HG03045 (cell line): ENCODE results near the gene NMNAT2.

Source experiments
- ATAC-seq: cut with Tn5 transposase; IDR thresholded peaks from one replicate; pipeline ENCODE4 v1.9.1; 2021; ENCODE audit warnings: mild to moderate bottlenecking, moderate library complexity; ENCODE audit not compliant: unreplicated experiment

Gene NMNAT2

GRCh38 chr1:183368213-183369108, 49.7 kb downstream of the NMNAT2 start:
- ATAC-seq: no peak

GRCh38 chr1:183366116-183366515, 52.1 kb downstream of the NMNAT2 start:
- no peak for ATAC-seq

DNA sequence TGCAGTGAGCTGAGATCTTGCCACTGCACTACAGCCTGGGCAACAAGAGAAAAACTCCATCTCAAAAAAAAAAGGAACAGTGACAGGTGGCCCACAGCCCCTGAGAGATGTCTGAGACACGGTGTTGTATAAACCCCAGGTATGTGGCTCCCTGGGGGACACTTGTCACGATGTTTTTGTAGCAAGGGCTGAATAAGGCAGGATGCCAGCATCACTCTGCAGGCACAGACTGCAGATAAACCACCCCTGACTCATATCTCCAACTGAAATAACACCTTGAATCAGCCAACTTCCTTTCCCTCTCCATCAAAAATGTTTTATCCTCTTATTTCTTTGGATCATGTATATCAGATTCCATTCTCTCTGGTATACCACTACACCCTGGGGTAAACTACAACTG, 52.5 kb downstream of the NMNAT2 start:
- ATAC-seq: no peak

DNA sequence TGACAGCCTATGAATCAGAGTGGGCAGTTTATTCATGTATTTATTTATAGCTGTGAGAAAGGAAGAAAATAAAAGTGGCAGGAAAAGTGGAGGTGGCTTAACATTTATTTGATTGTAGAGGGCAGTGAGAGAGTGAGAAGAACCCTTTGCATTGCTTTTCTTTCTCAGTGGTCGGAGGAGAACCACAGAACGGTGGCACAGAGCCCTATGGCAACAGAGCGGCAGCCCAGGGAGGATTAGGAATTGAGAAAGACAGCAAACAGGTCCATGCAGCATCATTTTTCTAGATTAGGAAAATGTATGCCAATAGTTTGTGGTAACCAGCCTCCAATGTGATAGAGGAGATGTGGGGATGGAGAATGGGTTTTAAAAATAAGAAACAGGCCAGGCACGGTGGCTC, 53.1 kb downstream of the NMNAT2 start:
- ATAC-seq: no peak

DNA sequence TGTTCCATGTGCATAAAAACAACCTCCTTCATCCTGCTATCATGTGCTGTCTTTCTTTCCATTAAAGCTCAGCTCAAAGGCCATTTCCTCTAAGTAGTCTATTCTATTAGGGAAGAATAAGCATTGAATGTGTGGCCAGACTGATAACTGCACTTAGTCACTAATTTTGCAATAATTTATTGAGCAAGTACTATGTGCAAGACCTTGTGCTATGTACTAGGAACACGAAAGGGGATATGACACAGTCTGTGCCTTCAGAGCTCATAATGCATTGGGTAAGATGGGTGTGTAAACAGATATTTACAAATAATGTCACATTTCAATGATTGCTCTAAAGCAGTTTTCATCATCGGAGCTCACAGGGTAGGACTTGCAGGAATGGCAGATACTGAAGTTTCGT, 54.2 kb downstream of the NMNAT2 start:
- no peak for ATAC-seq

GRCh38 chr1:183361081-183361480, 57.1 kb downstream of the NMNAT2 start:
- ATAC-seq: no peak

- no peak for ATAC-seq
These were observed 57.7 kb downstream of the NMNAT2 start for GRCh38 chr1:183360473-183360872.

GRCh38 chr1:183356534-183357182, 61.5 kb downstream of the NMNAT2 start:
- no peak for ATAC-seq

- no peak for ATAC-seq
These were observed 62.4 kb downstream of the NMNAT2 start for GRCh38 chr1:183355797-183356196.

GRCh38 chr1:183355181-183355580, 63.0 kb downstream of the NMNAT2 start:
- no peak for ATAC-seq

- ATAC-seq: no peak
These were observed 64.6 kb downstream of the NMNAT2 start for GRCh38 chr1:183353597-183353996.

- no peak for ATAC-seq
These were observed 68.9 kb downstream of the NMNAT2 start for GRCh38 chr1:183349201-183349711.

- ATAC-seq: no peak
These were observed 71.9 kb downstream of the NMNAT2 start for GRCh38 chr1:183346276-183346732.

GRCh38 chr1:183339556-183340167, 78.5 kb downstream of the NMNAT2 start:
- no peak for ATAC-seq

DNA sequence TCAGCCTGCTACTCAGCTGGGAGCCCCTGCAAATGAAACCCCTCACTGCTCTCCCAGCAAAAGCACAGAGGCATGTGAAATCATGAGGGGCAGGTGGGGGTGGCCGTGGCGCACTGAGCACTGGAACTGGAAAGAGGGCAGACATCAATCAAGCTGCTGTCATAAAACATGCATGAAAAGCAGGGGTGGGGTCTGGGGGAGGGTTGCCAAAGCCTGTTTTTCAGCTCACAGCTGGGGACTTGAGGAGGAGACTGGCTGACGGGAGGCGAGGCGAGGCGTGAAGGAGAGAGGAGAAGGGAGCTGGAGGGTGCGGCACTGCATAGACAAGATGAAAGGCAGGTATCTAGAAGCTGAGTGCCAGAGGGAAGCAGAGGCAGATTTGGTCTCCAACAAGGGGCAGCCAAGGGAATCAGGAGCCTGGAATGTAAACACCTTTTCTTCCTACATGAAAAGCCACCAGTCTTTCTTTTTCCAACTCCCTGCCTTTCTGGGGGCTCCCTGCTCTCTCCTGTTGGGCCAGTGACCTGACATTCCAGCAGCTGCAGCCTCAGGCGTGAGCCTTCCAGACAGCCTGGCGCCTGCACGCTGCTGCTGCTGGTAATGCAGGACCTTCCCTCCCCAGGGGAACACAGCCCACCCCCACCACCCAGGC, 87.0 kb downstream of the NMNAT2 start:
- ATAC-seq: no peak

GRCh38 chr1:183330335-183330734, 87.8 kb downstream of the NMNAT2 start:
- ATAC-seq: no peak

DNA sequence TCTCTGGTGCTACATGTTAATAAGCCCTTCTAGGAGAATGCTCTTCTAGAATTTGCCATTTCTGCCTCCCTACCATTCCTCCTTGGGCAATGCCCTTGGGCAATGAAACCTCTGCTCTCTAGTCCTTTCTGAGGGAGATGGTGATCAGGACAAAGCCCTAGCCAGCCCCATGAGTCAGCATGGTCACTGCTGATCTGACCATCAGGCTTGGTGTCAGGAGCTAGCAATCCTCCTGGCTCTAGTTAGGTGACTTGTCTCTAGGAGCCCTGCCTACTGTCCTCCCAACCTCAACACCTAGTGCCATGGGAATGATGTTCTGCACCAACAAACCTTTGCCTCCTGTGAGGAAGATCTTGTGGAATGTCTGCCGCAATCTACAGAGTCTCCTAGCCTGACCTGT, 89.8 kb downstream of the NMNAT2 start:
- no peak for ATAC-seq

- ATAC-seq: no peak
These were observed 90.5 kb downstream of the NMNAT2 start for GRCh38 chr1:183327434-183328290.

DNA sequence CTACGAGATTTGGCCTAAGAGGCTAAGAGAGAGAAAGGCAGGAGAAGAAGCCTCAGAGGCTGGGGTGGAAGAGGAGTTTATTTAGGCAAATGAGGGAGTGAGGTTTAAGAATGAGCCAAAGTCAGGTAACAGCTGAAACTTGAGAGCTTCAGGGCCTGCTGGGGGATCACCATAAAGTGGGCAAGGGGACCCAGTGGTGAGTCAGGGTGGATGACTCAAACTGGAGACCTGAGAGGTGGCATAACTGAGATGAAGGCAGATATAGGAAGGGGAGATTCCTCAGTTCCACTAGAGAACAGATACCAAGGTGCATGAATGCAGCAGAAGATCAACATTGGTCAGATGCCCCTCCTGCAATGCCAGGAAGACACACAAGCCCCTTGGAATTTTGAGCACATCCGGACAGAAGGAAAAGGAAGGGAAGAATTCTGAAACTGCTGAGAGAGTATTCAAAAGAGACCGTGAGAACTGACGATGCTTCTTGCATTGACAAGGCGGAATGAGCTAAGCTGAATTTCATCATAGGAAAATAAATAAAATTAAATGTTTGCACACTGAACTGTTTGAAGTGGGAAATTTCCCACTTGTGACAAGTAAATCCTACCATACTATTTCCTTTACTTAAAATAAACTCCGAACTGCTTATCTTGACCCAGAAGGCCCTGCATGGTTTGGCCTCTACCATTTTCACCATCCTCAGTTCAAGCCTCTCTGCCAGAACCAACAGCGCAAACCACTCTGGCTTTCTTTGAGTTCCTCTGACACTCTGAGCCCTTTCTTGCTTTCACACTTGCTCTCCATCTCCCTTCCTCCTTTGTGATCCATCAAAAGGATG, 94.1 kb downstream of the NMNAT2 start:
- ATAC-seq: no peak
